NCI-H2196 treated with DMSO at 0.1 percent for 48 hours (cell line): ENCODE measurements around the gene STARD7.

Experiments
- DNase-seq: peaks from one replicate; lab custom pipeline; 2025; ENCODE audit not compliant: unreplicated experiment; lab: John Stamatoyannopoulos, UW

The STARD7 gene

DNA sequence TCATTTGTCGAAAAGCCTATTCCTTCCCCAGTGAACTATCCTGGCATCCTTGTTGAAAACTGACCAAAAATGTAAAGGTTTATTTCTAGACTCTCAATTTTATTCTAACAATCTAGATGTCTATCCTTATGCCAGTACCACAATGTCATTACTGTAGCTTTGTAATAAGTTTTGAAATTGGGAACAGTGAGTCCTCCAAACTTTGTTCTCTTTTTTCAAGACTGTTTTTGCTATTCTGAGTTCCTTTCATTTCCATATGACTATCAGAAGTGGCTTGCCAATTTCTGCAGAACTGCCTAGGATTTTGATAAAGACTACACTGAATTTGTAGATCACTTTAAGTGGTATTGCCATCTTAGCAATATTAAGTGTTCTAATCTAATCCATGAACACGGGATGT lies 9.7 kb downstream of the STARD7 start:
- DNase-seq = no peak

DNA sequence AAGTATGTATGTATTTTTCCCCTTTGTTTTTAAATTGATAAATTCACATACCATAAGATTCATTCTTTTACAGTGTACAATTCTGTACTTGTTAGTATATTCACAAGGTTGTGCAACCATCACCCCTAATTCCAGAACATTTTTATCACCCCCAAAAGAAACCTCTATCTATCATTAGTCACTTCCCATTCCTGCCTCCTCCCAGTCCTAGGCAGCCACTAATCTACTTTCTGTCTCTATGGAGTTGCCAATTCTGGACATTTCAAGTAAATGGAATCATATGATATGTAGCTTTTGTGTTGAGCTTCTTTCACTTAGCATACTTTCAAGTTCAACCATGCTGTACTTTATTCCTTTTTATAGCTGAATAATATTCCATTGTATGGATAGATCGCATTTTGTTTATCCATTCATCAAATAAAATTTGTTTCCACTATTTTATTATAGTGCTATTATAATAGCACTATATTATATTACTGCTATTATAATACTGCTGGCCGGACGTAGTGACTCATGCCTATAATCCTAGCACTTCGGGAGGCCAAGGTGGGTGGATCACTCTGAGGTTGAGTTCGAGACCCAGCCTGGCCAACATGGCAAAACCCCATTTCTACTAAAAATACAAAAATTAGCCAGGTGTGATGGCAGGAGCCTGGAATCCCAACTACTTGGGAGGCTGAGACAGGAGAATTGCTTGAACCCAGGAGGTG lies 10.9 kb downstream of the STARD7 start:
- DNase-seq = no peak

GRCh38 chr2:96195410-96196066 lies 13.1 kb downstream of the STARD7 start:
- no peak for DNase-seq

DNA sequence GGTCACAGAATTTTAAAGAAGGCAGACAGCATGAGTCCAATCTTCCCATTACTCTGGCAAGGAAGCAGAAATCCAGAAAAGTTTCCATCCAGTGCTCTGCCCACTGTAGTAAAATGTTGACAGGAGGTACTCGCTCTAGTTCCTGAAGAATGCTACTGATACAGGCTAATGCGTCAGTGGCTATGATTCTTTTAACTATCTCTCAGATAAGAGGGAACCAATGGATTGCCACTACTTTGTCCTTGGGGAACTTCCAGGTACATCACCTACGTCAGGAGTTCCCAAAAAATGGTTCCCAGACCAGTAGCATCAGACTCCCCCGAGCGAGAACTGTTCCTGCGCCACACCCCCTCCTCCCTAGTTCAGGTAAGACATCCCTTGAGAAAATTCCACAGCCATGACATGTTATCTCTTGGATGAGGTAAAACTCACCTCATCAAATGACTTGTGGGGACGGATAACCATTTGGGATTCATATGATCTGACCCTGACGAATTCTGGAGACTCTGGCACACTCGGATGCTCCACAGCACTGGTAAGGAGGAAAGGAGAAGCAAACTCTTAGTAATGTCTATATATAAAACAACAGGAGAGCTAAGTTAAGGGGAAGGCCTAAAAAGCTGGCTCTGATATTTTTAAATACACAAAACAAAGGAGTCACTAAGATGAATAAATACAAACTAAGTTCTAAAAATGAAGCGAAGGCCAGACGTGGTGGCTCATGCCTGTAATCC lies 16.5 kb downstream of the STARD7 start:
- no peak for DNase-seq

DNA sequence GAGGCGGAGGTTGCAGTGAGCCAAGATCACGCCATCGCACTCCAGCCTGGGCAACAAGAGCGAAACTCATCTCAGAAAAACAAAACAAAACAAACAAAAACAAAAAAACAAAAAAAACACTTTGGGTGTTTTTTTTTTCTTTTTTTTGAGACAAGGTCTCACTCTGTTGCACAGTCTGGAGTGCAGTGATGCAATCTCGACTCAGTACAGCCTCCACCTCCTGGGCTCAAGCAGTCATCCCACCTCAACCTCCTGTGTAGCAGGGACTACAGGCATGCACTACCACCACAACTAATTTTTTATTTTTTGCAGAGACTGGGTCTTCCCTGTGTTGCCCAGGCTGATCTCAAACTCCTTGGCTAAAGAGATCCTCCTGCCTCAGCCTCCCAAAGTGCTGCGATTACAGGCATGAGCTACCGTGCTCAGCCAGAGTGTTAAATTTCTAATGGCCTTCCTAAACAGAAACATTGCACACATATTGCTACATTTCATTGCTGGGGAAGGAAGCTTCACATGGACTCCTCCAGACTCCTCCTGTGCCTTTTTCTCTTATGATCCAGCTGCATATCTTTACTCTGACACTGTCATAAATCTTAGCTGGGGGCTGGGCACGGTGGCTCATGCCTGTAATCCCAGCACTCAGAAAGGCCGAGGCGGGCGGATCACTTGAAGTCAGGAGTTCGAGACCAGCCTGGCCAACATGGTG lies 19.7 kb downstream of the STARD7 start:
- DNase-seq = no peak

DNA sequence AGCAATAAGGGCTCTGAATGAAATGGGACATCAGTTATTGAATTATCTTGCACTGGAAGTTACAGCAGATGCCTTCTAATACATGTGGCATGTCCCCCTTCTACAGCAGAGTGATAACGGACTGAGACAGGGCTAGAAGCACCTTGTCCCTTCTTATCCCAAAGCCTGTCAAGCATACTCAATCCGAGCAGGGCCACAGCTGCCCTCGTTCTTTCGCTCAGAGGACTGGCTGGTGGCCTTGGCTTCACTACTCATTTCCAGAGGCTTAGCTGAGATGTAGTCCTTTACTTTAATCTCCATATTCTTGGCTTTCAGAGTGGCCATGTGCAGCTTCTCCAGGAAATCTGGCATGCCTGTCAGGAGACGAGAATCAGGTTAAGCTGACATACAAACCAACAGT lies 22.1 kb downstream of the STARD7 start:
- DNase-seq = no peak

DNA sequence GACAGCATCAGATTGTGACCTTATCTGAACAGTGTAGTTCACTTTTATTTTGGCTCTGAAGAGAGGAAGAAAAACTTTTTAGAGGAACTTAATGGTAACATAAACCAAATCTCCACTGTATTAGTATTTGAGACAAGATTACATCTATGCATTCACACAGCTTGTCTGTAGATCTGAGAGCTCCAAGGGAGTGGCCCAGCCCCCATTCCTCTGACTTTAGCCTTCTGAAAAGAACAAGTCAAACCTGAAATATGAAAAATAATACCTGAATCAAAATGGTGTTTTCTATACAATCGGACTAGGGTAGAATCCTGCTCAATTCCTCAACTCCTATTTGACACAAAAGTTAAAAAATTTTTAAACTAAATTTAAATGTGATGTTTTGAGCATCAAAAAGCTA lies 23.1 kb downstream of the STARD7 start:
- no peak for DNase-seq

DNA sequence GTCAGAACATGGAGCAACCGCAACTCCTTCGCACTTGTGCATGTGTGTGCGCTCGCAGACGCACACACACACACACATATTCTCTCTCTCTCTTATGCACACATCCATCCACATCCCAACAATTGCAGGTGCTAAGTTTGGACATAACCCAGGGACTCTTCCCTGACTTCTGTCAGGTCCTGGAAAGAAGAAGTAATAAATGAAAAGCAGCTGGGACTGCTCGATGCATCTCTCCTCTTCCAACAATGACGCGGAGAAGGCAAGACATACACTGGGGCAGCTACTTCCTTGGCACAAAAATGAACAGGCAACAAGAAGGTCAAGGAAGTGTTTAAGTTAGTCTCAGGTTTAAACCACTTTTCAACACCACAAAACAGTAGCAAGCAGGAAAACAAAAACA lies 23.6 kb downstream of the STARD7 start:
- DNase-seq = no peak

- no peak for DNase-seq
Observed at GRCh38 chr2:96184188-96184587, 24.4 kb downstream of the STARD7 start.

GRCh38 chr2:96181529-96181928 lies 27.1 kb downstream of the STARD7 start:
- no peak for DNase-seq

DNA sequence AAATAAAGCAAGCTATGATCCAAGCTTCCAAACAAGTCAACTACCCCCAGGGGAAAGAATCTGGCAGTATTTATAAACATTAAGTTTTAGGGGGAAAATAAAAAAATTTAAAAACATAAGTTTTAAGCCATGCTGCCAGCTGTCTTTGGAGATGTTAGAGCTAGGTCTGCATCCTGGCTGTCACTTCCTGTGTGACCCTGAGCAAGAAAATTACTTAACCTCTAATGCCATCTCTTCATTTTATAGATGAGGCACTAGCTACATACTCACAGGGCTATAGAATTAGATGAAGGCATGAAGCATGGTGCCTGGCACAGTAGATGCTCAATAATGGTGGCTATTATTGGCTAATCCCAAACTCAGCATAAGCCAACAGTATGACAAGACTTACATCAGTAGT lies 28.1 kb downstream of the STARD7 start:
- no peak for DNase-seq

DNA sequence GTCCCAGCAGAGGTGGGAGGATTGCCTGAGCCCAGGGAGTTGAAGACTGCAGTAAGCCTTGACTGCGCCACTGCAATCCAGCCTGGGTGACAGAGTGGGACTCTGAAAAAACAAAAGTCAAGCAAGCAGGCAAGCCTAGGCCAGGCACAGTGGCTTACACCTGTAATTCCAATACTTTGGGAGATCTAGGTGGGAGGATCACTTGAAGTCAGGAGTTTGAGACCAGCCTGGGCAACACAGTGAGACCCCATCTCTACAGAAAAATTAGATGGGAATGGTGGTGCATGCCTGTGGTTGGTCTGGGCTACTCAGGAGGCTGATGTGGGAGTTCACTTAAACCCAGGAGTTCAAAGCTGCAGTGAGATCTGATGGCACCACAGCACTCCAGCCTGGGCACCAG lies 28.6 kb downstream of the STARD7 start:
- no peak for DNase-seq

DNA sequence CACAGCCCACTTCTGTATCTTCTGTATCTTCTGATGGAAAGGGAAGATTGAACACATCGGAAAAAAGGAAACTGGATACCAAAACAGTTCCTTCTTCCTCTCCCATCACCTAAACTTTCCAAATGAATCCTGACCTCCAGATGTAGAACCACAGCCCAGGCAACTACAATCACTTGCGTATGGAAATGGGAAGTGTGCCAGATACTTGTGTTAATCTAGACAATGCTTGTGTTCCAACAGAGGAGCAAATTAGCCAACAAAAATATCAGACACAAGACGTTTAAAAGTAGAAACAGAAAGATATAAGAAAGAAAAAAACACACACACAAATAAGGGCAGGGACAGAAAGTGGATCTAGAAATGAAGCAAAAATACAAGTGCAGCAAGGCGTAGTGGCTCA lies 32.0 kb downstream of the STARD7 start:
- no peak for DNase-seq

DNA sequence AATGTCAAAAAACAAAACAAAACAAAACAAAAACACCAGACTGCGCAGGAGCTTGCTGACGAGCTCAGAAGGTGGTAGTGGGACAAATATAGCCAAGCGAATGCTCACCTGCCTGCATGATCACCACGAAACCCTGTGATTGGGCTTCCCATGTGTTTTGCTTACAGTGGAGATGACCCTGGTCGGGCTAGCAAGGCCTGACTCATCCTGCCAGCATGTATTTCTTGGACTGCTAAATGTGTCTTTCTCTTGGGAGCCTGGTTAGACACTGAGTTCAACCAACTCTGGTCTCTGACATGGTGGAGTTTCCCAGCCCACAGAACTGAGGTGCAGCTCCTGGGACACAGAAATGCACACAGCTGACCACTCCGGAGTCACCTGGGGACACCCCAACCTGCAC lies 32.7 kb downstream of the STARD7 start:
- no peak for DNase-seq

GRCh38 chr2:96174251-96175144 lies 34.1 kb downstream of the STARD7 start:
- DNase-seq = peak; percentile 41

DNA sequence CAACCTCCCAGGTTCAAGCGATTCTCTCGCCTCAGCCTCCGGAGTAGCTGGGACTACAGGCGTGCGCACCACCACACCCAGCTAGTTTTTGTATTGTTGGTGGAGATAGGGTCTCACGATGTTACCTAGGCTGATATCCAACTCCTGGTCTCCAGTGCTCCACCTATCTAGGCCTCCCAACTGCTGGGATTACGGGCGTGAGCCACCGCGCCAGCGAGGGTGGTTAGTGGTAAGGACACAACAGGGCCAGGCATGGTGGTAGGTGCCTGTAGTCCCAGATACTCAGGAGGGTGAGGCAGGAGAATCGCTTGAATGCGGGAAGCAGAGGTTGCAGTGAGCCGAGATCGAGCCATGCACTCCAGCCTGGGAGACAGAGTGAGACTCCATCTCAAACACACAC lies 36.8 kb downstream of the STARD7 start:
- DNase-seq = no peak

- DNase-seq = no peak
Observed at GRCh38 chr2:96170626-96171025, 38.0 kb downstream of the STARD7 start.

DNA sequence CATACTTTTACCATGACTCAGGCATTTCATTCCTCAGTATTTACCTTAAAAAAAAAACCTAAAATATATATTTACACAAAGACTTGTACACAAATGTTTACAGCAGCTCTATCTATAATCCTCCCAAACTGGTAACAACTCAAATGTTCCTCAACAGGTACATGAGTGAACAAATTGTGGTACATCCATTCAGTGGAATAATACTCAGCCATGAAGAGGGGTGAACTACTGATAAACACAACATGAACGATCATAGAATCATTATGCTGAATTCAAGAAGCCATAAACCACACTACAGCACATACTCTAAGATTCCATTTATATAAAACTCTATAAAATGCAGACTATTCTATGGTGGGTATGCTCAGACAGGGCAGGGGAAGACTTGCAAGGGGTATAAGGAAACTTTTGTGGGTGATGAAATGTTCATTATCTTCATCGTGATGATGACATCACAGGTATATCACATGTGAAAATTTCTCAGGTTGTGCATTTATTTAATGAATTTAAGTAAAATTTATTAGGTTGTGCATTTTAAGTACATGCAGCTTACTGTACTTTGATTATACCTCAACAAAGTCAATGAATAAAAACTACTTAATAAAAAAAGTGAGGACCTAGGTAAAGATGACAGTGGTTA lies 38.6 kb downstream of the STARD7 start:
- no peak for DNase-seq

GRCh38 chr2:96167407-96168013 lies 41.1 kb downstream of the STARD7 start:
- no peak for DNase-seq
